ENCODE data around the gene ERN2.

Gene ERN2

DNA sequence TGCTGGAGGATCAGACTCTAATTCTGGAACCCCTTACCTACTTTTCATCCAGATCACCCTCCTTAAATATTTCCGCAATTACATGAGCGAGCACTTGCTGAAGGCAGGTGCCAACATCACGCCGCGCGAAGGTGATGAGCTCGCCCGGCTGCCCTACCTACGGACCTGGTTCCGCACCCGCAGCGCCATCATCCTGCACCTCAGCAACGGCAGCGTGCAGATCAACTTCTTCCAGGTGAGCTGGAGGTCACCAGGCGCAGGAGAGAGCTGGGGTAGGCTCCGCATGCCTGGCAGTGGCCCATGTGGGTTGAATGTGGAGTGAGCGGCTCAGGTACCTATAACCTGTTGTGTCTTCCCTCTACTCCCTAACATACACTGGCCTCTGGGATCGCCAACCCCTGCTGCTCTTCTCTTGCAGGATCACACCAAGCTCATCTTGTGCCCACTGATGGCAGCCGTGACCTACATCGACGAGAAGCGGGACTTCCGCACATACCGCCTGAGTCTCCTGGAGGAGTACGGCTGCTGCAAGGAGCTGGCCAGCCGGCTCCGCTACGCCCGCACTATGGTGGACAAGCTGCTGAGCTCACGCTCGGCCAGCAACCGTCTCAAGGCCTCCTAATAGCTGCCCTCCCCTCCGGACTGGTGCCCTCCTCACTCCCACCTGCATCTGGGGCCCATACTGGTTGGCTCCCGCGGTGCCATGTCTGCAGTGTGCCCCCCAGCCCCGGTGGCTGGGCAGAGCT, 23.4 kb downstream of the ERN2 start:
- DNase-seq (ENCODE audit: low read depth in 2 of 2) = no peak

DNA sequence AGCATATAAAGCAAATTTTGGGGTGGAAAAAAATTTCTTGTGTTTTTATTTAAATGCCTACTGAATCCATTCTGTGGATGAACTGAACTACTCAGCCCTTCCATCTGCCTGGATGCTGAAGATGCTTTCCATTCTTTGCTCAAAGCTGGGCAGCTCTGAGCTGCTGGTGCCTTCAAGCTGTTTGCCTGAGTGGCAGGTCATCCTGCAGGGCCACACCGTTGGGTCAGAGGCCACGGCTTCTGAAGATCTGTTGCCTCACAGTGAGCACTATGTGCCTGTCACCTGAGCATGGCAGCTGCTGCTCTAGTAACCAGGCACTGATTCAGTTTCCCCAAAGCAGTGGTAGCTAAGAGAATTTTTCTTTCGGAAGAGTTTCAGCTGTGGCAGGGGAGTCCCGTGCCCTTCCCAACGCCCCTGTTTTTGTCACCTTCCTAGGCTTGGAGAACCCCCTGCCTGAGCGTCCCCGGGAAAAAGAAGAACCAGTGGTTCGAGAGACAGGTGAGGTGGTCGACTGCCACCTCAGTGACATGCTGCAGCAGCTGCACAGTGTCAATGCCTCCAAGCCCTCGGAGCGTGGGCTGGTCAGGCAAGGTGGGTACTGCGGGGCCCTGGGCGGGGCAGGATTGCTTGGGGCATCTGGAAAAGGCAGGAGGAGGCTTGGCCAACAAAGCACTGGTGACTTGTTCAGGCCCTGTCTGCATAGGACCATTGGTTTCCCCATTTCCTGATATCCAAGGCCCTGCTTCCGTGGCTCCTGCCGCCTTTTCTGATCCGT, 25.8 kb downstream of the ERN2 start:
- DNase-seq (ENCODE audit: low read depth in 2 of 2) = no peak

DNA sequence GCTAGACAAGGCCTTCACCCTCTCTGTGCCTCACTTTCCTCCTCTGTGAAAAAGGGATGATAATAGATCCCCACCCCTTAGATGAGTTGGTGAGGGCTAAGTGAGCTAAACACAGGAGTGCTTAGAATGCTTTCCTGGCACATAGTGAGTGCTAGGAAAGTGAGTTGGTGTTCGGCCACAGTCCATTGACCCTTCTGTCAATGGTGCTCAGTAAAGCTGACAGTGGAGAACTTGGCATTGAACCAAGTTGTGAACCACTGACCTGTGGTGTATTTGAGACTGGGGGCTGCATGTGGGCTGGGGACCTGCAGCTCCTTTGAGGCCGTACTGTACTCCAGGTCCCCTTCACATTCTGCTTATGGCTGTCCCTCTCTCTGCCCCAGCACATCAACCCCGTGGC, 29.5 kb downstream of the ERN2 start:
- no peak for DNase-seq (ENCODE audit: low read depth in 2 of 2)

DNA sequence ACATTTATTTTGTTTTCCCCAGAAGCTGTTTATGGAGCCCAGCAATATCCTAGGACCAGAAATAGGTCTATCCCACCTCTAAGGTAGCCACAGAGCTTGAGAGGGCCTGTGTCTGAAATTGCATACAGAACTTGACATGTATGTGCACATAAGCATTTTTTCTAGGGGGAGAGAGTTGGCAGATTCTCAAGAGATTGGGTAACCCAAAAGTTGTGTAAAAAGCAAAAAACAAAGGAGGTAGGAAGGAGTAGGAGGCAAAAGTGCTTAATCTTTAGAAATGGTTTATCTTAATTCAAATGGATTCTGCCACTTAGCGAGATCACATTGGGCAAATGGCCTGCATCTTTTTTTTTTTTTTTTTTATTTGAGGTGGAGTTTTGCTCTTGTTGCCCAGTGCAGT, 30.8 kb downstream of the ERN2 start:
- no peak for DNase-seq (ENCODE audit: low read depth in 2 of 2)

DNA sequence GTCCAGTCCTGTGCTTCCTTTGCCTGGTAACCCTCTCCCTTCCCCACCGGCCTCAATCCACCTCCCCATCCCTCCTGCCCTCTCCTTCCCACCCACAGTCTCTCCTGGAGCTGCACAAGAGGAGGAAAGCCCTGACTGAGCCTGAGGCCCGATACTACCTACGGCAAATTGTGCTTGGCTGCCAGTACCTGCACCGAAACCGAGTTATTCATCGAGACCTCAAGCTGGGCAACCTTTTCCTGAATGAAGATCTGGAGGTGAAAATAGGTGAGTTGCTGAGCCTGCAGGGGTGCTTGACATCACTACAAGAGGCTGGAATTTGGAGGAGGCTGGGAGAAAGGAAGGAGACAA, 33.1 kb downstream of the ERN2 start:
- no peak for DNase-seq (ENCODE audit: low read depth in 2 of 2)

DNA sequence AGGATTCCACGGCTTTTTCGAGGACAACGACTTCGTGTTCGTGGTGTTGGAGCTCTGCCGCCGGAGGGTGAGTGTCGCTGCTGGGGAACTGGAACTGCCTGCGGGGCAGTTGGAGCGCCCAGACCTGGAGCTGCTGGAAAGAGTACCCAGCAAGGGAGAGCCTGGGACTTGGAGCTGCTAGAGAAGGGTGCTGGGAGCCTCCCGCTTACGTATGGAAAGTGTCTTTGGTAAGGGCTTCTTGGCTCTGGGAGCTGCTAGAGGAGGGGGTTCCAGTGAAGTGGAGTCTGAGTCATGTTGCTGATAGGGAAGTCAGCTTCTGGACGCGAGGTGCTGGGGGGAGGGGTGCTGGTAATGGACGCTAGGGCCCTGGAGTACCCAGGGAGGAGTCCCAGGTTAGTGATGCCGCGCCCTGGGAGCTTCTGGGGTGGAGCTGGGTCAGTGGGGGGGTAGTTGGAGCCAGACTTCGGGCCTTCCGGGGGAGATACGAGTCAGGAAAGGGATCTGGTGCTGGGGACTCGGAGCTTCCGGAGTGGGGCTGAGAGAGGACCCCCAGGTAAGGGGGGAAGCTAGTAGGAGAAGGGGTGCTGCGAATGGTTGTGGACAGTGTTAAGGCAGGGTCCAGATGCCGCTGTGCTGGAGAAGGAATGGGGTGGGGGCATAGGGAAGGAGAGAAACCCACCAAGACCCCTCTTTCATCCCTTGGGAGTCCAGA, 33.6 kb downstream of the ERN2 start:
- DNase-seq (ENCODE audit: low read depth in 2 of 2) = no peak

DNA sequence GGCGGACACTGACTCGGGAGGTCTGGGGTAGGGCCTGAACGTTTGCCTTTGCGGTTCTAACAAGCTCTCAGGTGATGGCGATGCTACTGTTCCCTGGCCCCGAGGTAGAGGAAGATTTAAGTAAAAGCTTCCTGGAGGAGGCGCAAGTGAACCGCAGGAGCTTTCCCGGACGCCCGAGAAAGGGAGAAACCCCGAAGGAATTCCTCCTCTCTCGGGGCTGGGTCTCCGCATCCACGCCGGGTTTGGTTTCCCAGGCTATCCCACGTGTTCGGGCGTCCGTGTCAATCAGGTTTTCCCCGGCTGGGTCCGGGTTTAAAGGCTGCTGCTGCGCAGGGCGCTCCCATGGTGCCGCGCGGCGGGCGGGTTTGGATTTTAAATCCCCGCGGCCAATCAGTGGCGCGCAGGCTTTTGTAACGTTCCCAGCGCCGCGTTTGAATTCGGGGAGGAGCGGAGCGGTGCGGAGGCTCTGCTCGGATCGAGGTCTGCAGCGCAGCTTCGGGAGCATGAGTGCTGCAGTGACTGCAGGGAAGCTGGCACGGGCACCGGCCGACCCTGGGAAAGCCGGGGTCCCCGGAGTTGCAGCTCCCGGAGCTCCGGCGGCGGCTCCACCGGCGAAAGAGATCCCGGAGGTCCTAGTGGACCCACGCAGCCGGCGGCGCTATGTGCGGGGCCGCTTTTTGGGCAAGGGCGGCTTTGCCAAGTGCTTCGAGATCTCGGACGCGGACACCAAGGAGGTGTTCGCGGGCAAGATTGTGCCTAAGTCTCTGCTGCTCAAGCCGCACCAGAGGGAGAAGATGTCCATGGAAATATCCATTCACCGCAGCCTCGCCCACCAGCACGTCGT, 34.4 kb downstream of the ERN2 start, which contains the start of gene PLK1:
TSS of gene PLK1 (plus strand) at position 460 of the 844 bp plus-strand sequence. CDS start at position 504, 44 bp downstream.
- DNase-seq (ENCODE audit: low read depth in 2 of 2) = peak; percentile 16 to 33

DNA sequence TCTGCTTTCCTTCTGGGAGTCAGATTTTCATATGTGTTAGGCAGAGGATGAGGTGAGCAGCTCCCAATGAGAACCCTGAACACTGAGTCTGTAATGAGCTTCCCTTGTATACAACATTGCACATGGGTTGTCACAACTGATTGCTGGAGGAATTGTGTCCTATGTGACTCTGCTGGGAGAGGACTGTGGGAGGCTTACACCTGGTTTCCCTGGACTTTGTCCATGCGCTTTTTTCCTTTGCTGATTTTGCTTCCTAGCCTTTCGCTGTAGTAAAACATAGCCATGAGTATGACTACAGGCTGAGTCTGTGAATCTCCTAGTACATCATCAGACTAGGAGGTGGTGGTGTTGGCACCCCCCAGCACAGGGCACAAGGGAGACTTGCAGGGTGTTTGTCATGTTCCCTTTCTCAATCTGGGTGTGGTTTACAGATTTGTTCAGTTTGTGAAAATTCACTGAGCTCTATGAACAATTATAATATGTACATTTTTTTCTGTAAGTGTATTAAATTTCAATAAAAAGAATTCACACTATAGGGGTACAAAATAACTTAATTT, 36.0 kb downstream of the ERN2 start:
- DNase-seq (ENCODE audit: low read depth in 2 of 2) = no peak

DNA sequence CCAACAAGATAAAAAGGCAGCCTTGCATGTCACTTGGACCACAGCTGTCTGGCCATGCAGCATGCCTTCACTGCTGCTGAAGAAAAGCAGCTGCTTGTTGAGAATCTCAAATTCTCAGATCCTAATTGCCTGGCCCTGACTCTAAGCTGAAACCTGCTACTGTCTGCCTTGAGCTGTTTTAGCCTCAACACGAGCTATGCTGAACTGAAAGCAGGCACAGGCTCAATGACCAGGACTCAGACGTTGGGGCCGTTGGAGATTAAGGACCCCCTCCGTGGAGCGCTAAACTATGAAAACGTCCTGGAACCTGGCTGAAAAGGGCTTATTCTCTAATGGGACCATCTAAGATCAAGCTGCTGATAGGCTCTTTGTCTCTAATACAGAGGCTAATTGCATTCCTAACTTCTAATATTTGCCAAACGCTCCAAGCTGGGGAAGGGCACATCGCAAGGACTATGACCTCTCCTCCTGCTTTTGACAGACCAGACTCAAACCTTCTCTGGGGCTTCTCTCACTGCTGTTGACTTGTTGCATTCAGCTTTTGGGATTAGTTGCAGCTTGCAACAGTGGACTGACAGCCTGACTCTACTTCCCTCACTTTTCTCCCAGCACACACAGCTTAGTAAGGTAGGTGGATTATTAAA, 38.9 kb downstream of the ERN2 start:
- no peak for DNase-seq (ENCODE audit: low read depth in 2 of 2)

DNA sequence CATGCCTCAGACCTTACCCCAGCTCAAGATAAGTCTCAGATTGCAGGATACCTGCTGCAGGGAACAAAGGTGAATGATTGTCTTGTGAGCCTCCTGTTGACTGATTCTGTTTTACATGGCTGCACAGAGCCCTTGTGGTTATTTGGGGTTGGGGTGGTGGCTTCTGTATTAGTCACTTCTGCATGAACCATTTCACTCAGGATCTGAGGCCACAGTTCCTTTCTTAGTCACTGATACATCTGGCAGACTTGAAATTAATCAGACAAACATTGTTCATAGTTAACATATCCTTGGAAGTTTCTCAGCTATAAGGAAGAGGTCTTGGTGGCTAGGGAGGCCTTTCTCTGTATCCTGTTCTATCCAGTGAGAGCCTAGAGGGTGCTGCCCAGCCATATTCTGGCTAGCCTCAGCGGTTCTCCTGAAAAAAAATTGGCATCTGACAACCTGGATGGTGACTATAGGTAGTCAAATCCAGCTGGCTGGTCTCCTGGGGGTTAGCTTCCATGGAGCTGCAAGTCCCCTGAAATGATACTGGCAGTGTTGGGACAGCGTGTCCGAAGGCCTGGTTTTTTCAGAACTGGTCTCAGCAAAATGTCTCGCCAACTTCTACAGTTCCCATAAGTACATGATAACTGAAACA, 42.8 kb downstream of the ERN2 start:
- DNase-seq (ENCODE audit: low read depth in 2 of 2) = no peak

DNA sequence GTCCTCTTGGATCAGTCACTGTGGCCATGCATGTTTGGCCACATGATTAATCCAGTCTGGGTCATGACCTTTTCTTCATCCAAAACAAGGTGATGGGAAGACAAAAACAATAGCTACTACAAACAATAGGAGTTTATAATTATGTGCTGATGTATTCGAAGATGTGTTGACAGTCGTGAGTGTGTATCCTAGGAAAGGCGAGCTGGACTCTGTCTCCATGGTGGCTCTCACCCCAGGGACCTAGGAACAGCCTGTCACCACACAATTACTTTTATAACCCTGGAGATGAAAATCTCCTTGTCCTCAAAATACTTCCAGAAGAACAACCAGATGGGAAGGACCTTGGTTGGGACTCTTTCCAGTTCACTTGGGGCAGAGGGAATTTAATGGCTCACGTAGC, 44.1 kb downstream of the ERN2 start:
- DNase-seq (ENCODE audit: low read depth in 2 of 2) = no peak

DNA sequence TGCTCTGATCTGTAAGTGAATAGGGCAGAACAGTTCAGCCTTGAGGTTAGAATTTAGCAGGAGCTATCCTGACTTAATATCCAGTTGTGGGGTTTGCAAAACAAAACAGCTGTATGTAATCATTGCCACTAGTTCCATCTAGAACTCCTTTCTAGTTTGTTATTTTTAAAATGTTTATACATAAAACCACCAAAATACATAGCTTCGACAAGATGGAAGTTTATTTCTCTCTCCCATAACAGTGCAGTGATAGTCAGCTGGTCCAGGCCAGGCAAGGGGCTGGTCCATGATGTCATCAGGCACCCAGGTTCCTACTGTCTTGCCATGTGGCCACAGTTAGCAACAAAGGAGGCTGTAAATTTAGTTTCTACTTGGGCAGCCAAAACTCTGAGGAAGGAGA, 44.8 kb downstream of the ERN2 start:
- DNase-seq (ENCODE audit: low read depth in 2 of 2) = no peak

DNA sequence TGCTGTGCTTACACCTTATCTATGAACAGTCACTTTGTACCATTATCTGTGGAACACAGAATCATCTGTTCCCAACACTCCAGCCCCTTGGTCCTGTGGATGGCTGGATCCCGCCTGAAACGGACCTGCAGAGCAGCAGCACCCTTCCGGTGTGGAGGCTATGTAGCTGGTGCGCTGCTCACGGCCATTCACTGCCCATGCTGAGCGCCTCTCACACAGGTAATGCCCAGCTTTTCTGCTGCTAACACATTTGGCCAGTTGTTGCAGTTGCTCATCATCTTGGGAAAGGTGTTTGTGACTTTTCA, 45.7 kb downstream of the ERN2 start:
- no peak for DNase-seq (ENCODE audit: low read depth in 2 of 2)

DNA sequence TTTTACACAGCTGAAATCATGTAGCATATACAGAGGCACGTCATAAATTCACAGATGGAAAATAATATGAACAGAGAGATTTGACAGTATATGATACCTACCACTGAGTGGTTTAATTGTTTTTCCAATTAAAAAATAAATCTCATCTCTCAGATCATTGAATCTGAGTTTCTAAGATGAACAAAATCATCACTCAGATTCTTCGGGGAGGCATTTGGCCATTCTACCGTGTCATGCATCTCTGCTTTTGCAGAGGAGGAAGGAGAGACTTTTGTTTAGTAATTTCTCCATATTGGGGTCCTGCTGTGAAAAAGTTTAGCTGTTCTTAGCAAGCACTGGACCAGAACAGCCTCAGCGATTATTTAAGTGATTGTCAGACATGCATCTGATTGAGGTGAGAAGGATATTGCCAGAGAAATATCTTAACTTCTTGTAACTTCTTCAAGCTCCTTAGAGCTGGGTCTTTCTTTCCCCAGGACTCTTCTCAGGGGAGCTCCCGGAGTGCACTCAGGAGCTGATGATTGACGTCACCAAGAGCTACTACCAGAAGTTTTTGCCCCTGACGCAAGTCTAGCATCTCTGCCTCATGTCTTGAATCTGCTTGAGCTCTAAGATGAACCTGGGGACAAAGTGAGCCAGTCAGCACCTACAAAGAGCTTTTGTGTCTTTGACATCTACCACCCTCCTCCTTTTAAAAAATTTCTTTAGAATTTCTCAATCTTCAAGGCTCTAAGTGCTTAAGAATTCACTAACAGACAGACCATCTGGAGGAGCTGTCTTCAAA, 46.3 kb downstream of the ERN2 start:
- no peak for DNase-seq (ENCODE audit: low read depth in 2 of 2)

DNA sequence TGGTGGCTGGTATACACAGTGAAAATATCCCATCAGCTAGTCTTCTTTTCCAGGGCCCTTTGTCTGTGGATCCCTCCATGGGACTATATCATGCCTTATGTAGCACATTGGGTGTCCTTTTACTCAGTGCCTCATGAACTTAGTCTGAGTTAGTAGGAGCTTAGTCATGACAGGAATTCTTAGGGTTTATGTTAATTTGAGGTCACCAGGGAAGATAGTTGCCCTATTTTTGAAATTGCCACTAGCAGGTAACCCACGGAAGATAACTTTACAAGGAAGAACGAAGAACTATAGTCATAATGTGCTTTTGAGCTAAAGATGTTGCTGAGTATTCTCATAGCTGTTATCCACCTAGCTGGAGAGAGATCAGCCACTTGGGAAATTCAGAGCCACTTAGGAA, 49.1 kb downstream of the ERN2 start:
- DNase-seq (ENCODE audit: low read depth in 2 of 2) = no peak

DNA sequence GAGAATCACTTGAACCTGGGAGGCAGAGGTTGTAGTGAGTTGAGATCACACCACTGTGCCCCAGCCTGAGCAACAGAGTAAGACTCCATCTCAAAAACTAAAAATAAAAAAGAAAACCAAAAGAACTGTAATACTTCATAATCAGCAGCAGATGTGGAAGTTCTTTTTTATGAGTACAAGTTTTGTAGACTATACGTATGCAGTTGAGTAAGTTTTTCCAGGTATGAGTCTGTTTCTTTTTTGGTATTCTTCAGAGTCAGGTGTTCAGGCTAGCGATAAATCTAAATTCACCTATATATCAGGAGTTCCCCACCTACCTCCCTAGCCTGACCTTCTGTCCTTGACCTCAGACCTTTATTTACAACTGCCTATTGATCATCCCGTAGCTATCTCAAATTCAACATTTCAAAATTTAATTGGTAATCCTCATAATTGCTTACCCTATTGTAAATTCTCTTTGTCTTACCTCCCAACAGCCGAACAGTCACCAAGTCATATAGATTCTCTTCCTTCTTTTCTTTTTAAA, 61.0 kb downstream of the ERN2 start:
- DNase-seq (ENCODE audit: low read depth in 2 of 2) = no peak

DNA sequence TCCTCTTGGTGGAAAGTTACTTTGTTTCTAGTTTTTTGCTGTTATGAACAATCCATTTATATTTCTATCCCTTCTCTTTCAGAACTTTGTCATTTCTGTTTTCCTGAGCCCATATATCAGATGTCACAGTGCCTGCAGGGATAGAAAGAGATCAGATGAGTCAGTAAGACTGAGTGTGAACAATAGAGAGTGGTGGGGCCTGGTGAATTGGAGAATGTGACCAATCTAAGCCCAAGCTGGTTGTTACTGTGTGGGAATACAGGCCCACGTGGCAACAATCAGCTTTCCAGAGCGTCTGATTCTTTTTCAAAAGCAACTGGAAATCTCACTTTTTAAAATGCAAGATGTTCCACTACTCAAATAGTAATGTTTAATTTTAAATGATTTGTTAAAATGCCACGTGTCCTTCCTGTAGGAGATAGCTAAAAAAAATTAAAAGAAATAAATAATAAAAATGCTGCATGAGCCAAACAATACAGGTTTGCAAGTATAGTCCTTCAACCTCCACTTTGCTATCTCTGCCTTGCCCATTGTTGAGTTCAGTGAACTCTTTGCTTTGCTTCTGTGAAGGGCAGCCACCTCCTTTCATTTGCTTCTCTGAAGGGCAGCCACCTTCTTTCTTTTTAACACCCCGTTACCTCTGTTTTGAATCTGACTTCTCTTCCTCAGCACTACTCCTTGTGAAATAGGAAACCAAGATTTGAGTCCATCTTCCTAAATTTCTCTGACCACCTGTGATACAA, 62.2 kb downstream of the ERN2 start:
- DNase-seq (ENCODE audit: low read depth in 2 of 2) = no peak

DNA sequence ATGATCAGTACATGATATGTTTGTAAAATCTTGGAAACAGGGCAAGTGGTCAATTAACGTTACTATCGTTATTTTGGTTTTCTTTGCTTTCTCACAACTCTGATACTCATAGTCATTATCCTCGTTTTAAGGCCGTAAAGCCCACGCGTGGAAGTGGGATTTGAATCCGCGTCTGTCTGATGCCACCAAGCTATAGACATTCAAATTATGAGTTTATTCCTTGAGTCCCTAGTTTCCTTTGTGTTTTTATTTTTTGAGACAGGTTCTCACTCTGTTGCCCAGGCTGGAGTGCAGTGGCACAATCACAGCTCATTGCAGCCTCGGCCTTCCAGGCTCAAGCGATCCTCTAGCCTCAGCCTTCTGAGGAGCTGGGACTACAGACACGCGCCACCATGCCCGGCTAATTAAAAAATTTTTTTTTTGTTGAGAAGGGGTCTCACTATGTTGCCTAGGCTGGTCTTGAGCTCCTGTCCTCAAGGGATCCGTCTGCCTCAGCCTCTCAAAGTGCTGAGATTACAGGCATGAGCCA, 70.7 kb downstream of the ERN2 start:
- DNase-seq (ENCODE audit: low read depth in 2 of 2) = no peak
